HepG2 (cell line): Measurements from ENCODE around the gene NEDD4. TPM values are rescaled to one million over a fixed set of nuclear protein-coding genes. Genes with fewer than 3 reads are reported as not detected.

ENCODE experiments used
- ATAC-seq: fragments of 200-7000 bp; cut with Tn5 transposase; 3 replicates; pipeline ENCODE4 v1.9.1; 2020; ENCODE audit warnings: mild to moderate bottlenecking, moderate library complexity
- BruUV-seq: library from RNA; stranded (reverse); fragments of 400-500 nt; replicated peaks from 2 replicates; lab custom pipeline; 2021; lab: Mats Ljungman, UMichigan
- CTCF ChIA-PET: fragments of 300-600 bp; formaldehyde crosslinking; extraction: SDS; loops from one replicate; lab custom pipeline; 2021; ENCODE audit warnings: low total read pairs, inconsistent platforms, low intra/inter-chr PET ratio; lab: Yijun Ruan, JAX
- POLR2A ChIA-PET: fragments of 350-600 bp; sonication (Branson Sonifier 250); formaldehyde crosslinking; loops from one replicate; lab custom pipeline; 2020; ENCODE audit warnings: antibody characterized with exemption, inconsistent platforms; lab: Yijun Ruan, JAX
- DNase-seq: peaks from one replicate; pipeline ENCODE4 v3.0.0-alpha.2; 2015; ENCODE audit warnings: low spot score
- FAIRE-seq: peaks from 3 replicates; lab custom pipeline; 2011; peaks lifted over from hg19 to GRCh38; lab: Jason Lieb, UNC
- H2AFZ ChIP-seq: one replicate; pipeline ENCODE4 v1.6.1; 2011; ENCODE audit warnings: low read length, inconsistent platforms
- H3K27ac ChIP-seq: fragments of 300-600 bp; 3 replicates; pipeline ENCODE4 v1.8.0; 2011; ENCODE audit warnings: mixed run types, mild to moderate bottlenecking, mixed read lengths, low read length, inconsistent platforms; ENCODE audit not compliant: insufficient read depth; ENCODE audit errors: extremely low read length
- H3K27me3 ChIP-seq, 2 experiments: fragments of 200-600 bp in 1 of 2; 2 replicates in 1 of 2; 3 replicates in 1 of 2; pipeline versions ENCODE4 v1.6.0 to v1.8.0; 2011; ENCODE audit warnings: low read length in 2 of 2, mild to moderate bottlenecking in 2 of 2, moderate library complexity in 2 of 2, inconsistent platforms in 1 of 2; ENCODE audit not compliant: insufficient read depth in 2 of 2, control insufficient read depth in 1 of 2
- H3K36me3 ChIP-seq, 2 experiments: fragments of 200-600 bp in 1 of 2; replicated peaks in 1 of 2; 2 replicates in 1 of 2; 3 replicates in 1 of 2; pipeline versions ENCODE4 v1.5.1 to v1.8.0; 2011; ENCODE audit warnings: low read length in 2 of 2, inconsistent platforms in 1 of 2; ENCODE audit not compliant: insufficient read depth in 2 of 2, control insufficient read depth in 1 of 2
- H3K4me1 ChIP-seq: 2 replicates; pipeline ENCODE4 v1.5.1; 2012; ENCODE audit warnings: low read length, inconsistent platforms; ENCODE audit not compliant: insufficient read depth
- H3K4me2 ChIP-seq: 2 replicates; pipeline ENCODE4 v1.6.0; 2011; ENCODE audit warnings: low read depth, low read length, inconsistent platforms
- H3K4me3 ChIP-seq, 3 experiments: fragments of 200-600 bp in 1 of 3; sonication (generic), shearing (Covaris generic) in 1 of 3; replicated peaks in 1 of 3; 2 replicates each; pipeline ENCODE4 v1.5.1; 2011 to 2016; ENCODE audit warnings: low read length in 3 of 3, inconsistent platforms in 2 of 3, low read depth in 2 of 3, mild to moderate bottlenecking in 2 of 3, control low read depth in 1 of 3, mixed read lengths in 1 of 3; ENCODE audit not compliant: insufficient read depth in 1 of 3
- H3K79me2 ChIP-seq: one replicate; pipeline ENCODE4 v1.6.1; 2011; ENCODE audit warnings: low read length, inconsistent platforms; ENCODE audit not compliant: insufficient read depth
- H3K9ac ChIP-seq: 2 replicates; pipeline ENCODE4 v1.6.0; 2011; ENCODE audit warnings: mild to moderate bottlenecking, low read depth, low read length, inconsistent platforms; ENCODE audit not compliant: insufficient read depth
- H3K9me3 ChIP-seq: 2 replicates; pipeline ENCODE4 v1.5.1; 2012; ENCODE audit warnings: mild to moderate bottlenecking, low read length
- H4K20me1 ChIP-seq: 2 replicates; pipeline ENCODE4 v1.6.0; 2011; ENCODE audit warnings: inconsistent platforms, mild to moderate bottlenecking, low read length, moderate library complexity; ENCODE audit not compliant: insufficient read depth
- MAFF ChIP-seq: IDR thresholded peaks from 2 replicates; pipeline ENCODE4 v1.6.1; 2011; ENCODE audit warnings: low read depth, low read length, improper control_type of control experiment
- MAFK ChIP-seq, 2 experiments: IDR thresholded peaks in 1 of 2; conservative IDR thresholded peaks in 1 of 2; 2 replicates each; pipeline ENCODE4 v1.6.1; 2011; ENCODE audit warnings: improper control_type of control experiment in 2 of 2, low read length in 2 of 2
- XRCC5 ChIP-seq: fragments of 200-400 bp; formaldehyde crosslinking; optimal IDR thresholded peaks from 2 replicates; pipeline ENCODE3; 2017; ENCODE audit warnings: mild to moderate bottlenecking, low read length
- WGBS: methylation state at CpG from one replicate; pipeline ENCODE4 v1.1.6; 2017; ENCODE audit warnings: low lambda C conversion rate; 5-methylcytosine and 5-hydroxymethylcytosine counted together
- in situ Hi-C: cut with HindIII; loops from 2 replicates; pipeline ENCODE4 v1.10.0; 2017; ENCODE audit warnings: low pct_unique_long_range_greater_than_20kb; ENCODE audit not compliant: extremely low pct_ligation_motif_present
- intact Hi-C: fragments of 100-400 bp; cut with micrococcal nuclease; formaldehyde crosslinking; loops from one replicate; pipeline ENCODE4 v1.10.0; 2022; ENCODE audit not compliant: unreplicated experiment
- polyA plus RNA-seq, 8 experiments: library from polyadenylated mRNA; depleted of rRNA in 3 of 8; stranded (reverse) in 7 of 8; unstranded in 1 of 8; fragments of >200 nt; fragmentation: Illumina TruSeq in 4 of 8; extraction: Trizol in 4 of 8; gene quantifications; 2 replicates each; pipeline versions ENCODE4 v1.2.1 to v1.2.3, GENCODE V29; 2011 to 2016; ENCODE audit warnings: low read depth in 4 of 8, missing spikeins in 1 of 8, mixed read lengths in 1 of 8; ENCODE audit not compliant: insufficient read depth in 1 of 8
- small RNA-seq, 3 experiments: library from RNA; depleted of rRNA; stranded (forward); fragments of <200 nt; gene quantifications; one replicate each; pipeline ENCODE3, GENCODE V24; 2012; ENCODE audit warnings: low read depth in 2 of 3, low replicate concordance in 1 of 3; ENCODE audit not compliant: insufficient read length in 3 of 3, insufficient read depth in 2 of 3
- total RNA-seq, 5 experiments: library from RNA; depleted of rRNA; stranded (reverse); fragments of >200 nt; fragmentation: Illumina TruSeq; extraction: Trizol; gene quantifications; 2 replicates each; pipeline ENCODE4 v1.2.3, GENCODE V29; 2016; ENCODE audit warnings: low read depth in 1 of 5

NEDD4 gene
- total and polyA plus RNA-seq, 2 of the 13 experiments (the other 11 are each of a cell fraction or from before 2014, with no cell fraction given) = 10.4 to 13.0 TPM

DNA sequence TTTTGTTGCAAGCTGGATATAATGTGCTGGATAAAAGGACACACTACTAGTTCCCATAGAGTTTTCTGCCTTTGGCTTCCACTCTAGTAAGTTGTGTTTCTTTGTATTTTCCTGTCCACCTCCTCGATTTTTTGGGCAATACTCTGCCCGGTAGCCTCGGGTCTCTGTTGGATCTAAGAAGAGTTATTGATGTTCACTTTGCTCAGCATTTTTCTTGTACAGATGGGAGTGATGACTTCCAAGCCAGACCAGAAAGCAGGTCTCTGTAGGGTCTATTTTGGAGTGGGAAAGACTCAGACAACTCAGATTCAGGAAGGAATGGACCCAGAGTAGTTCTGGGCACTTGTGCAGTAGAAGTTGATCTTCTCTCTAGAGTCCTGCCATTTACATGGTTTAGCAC, 214.5 kb downstream of the NEDD4 start:
- H2AFZ ChIP-seq = no peak overlapping the region
- no peak overlapping the region for H3K4me2 ChIP-seq
- CTCF ChIA-PET = no interaction called here
- ATAC-seq (no peak), FAIRE-seq (no peak), DNase-seq (no peak)
- H3K27ac ChIP-seq = no peak overlapping the region
- BruUV-seq = no TSS peak
- no peaks in the 10 kb centered on the region for H4K20me1 ChIP-seq
- H3K36me3 ChIP-seq = no peaks in the 10 kb centered on the region
- TF ChIP-seq MAFF (peak; percentile 69), XRCC5 (no peak), MAFK (conservative IDR thresholded peaks at IDR 0.05 in 1 of 2, IDR thresholded peaks at IDR 0.05 in 1 of 2; ENCODE audit: low read length in 2 of 2) (peak; percentile 56 to 82)
- TF ChIP-seq, all 625 proteins: peak for 2
- POLR2A ChIA-PET = interaction anchor here (0.5 kb wide), 1 partner anchor 560 kb away, joined by 3 read pairs; no protein-coding TSS in a partner anchor
- Histone ChIP-seq H3K79me2 (no peaks in the 10 kb centered on the region), H3K9me3 (no peaks in the 10 kb centered on the region), H3K27me3 (peaks cover 0 to 2% of the 10 kb centered on the region in 2 experiments; a peak in 2 of 5 replicates), H3K4me1 (no peaks in the 10 kb centered on the region), H3K9ac (no peak overlapping the region), H3K4me3 (no peak overlapping the region)
- 2% methylated on average over 3 of the region's 3 CpGs for WGBS
- intact Hi-C loops = no loop called here
- in situ Hi-C loops = no loop called here

Small RNAs within 50 kb of the gene (small RNA-seq; reads per million reads assigned to genes)
- gene RN7SL568P = 0 to 0.65 (median 0) reads per million in 3 experiments
